Urinary bladder (tissue), 4 donors: ENCODE data around the gene CPAMD8. TPM values are rescaled to one million over a fixed set of nuclear protein-coding genes. Genes with fewer than 3 reads are reported as not detected.

Source experiments
- DNase-seq: peaks from one replicate; pipeline ENCODE4 v3.0.0-alpha.2; 2015; ENCODE audit errors: extremely low spot score
- H3K27ac ChIP-seq: one replicate; pipeline ENCODE4 v1.5.1; 2013; ENCODE audit warnings: low read depth, mild to moderate bottlenecking, moderate library complexity
- H3K36me3 ChIP-seq: one replicate; pipeline ENCODE4 v1.6.1; 2013; ENCODE audit warnings: mild to moderate bottlenecking, moderate library complexity; ENCODE audit not compliant: insufficient read depth
- H3K4me1 ChIP-seq: one replicate; pipeline ENCODE4 v1.6.1; 2013; ENCODE audit warnings: mild to moderate bottlenecking, moderate library complexity; ENCODE audit not compliant: insufficient read depth
- H3K4me3 ChIP-seq: one replicate; pipeline ENCODE4 v1.5.1; 2013; ENCODE audit warnings: low read depth, low read length
- WGBS: extraction: QIAGEN DNeasy Blood & Tissue Kit; methylation state at CpG from one replicate; pipeline ENCODE4 v1.1.7; 2013; 5-methylcytosine and 5-hydroxymethylcytosine counted together
- polyA plus RNA-seq: library from polyadenylated mRNA; stranded (reverse); fragments of 200-250 nt; gene quantifications from one replicate; pipeline ENCODE4 v1.2.3, GENCODE V29; 2013
- small RNA-seq: library from RNA; depleted of rRNA; stranded (forward); fragments of <200 nt; gene quantifications from one replicate; pipeline ENCODE3, GENCODE V24; 2014
- total RNA-seq: library from RNA; depleted of rRNA; stranded (reverse); fragments of >200 nt; gene quantifications from one replicate; pipeline ENCODE4 v1.2.3, GENCODE V29; 2014
- donor health status: healthy with polysubstance abuse.
- donor health status: healthy.

Gene CPAMD8
- total and polyA plus RNA-seq, 2 donors, result 4.5 to 11.3 TPM

GRCh38 chr19:16860118-16860517 lies 166.5 kb downstream of the CPAMD8 start:
- no peak overlapping the region for H3K4me3 ChIP-seq
- H3K36me3 ChIP-seq, result peaks cover 1% of the 10 kb centered on the region
- H3K4me1 ChIP-seq, result no peaks in the 10 kb centered on the region
- WGBS, result 91% methylated on average over 20 of the region's 20 CpGs
- H3K27ac ChIP-seq, result no peak overlapping the region
- DNase-seq, result no peak

DNA sequence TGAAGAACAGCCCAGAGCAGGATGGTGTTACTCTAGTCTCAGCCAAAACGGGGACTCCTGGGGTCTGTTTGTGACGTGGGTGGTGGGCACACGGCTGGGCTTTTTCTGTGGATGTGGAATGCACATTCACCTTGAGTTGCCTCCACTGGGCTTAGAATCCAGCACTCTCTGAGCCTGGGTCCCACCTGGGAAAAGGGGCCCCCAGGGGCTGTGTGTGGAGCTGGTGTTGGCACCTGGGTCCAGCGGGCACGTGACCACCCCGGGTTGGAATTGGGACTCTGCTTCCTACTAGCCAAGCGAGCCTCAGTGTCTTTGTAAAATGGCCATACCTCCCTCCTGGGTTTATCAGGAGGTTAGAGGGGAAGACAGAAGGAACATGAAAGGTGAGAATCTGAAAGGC lies 167.0 kb downstream of the CPAMD8 start:
- no peak for DNase-seq
- H3K27ac ChIP-seq, result no peak overlapping the region
- H3K36me3 ChIP-seq, result peaks cover 1% of the 10 kb centered on the region
- WGBS, result 95% methylated on average over 7 of the region's 7 CpGs
- H3K4me1 ChIP-seq, result no peaks in the 10 kb centered on the region
- no peak overlapping the region for H3K4me3 ChIP-seq

DNA sequence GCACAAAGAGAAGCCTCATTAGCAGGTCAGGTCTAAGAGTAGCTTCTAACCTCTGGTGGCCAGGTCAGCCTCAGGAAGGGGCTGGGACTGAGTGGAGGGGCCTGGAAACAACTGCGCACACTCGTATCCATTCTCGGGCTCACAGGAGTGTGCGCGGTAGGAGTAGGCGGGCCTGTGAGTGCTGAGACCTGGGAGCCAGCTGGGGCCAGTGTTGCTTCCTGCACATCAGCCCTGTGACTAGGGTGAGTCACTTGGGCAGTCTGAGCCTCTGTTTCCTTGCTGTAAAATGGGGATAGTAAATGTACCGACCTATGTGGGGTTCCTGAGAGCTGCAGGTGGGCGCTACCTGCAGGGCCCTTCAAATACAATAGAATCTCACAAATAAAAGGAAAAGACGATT lies 170.5 kb downstream of the CPAMD8 start:
- Histone ChIP-seq H3K4me3 (no peak overlapping the region), H3K27ac (no peak overlapping the region), H3K4me1 (no peaks in the 10 kb centered on the region), H3K36me3 (peaks cover 2% of the 10 kb centered on the region)
- WGBS, result 91% methylated on average over 9 of the region's 9 CpGs
- DNase-seq, result no peak

DNA sequence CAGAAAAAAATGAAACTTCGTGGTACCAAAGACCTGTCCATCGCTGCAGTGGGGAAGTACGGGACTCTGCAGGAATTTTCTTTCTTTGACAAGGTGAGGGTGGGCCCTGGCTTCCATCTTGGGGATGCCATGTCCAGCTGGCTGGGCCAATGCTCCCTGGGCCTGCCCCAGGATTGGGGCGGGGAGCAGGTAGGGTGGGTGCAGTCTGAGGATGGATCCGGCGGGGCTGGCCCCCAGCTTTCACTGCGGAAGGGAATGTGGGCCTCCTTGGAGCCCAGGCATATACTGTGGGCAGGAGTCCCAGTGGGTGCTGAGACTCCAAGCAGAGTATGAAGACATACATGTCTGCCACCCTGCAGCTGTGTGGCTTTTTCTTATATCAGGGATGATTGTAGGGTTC lies 173.5 kb downstream of the CPAMD8 start:
- H3K36me3 ChIP-seq, result peaks cover 2% of the 10 kb centered on the region
- no peak overlapping the region for H3K4me3 ChIP-seq
- no peaks in the 10 kb centered on the region for H3K4me1 ChIP-seq
- no peak overlapping the region for H3K27ac ChIP-seq
- WGBS, result 93% methylated on average over 7 of the region's 7 CpGs
- no peak for DNase-seq

GRCh38 chr19:16851031-16851712 lies 175.4 kb downstream of the CPAMD8 start:
- WGBS, result 93% methylated on average over 33 of the region's 33 CpGs
- no peak for DNase-seq
- no peak overlapping the region for H3K27ac ChIP-seq
- H3K4me1 ChIP-seq, result no peaks in the 10 kb centered on the region
- peaks cover 7% of the 10 kb centered on the region for H3K36me3 ChIP-seq
- H3K4me3 ChIP-seq, result no peak overlapping the region

DNA sequence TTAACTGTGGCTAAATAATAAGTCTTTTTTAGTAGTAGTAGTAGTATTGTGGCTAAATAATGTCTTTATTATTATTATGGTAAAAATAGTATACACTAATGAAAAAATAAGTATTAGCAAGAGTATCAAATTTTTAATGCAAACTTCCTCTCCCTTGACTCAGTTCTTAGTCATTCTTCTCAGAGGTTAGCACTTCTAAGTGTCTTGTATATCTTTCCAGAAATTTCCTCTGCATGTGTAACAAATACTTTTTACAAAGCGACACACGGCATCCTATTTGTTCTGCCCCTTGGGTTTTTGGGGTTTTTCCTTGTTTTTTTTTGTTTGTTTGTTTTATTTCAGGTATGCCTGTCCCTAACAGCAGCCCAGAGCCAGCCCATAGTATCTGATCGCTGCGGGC lies 176.5 kb downstream of the CPAMD8 start:
- Histone ChIP-seq H3K4me1 (no peaks in the 10 kb centered on the region), H3K36me3 (peaks cover 7% of the 10 kb centered on the region)
- 96% methylated on average over 4 of the region's 4 CpGs for WGBS

DNA sequence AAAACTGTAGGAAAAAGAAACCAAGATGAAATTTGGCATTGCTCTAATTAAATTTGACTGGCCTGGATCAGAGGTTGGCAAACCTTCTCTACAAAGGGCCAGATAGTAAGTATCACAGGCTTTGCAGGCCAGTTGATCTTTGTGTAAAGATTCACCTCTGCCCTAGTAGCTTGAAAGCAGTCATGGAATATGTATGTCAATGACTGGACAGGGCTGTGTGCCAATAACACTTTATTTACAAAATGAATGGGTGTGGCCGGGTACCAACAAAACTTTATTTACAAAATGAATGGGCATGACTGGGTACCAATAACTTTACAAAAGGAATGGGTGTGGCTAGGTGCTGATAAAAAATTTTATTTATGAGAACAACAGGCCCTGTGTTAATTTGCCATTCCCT lies 177.4 kb downstream of the CPAMD8 start:
- H3K36me3 ChIP-seq, result peaks cover 7% of the 10 kb centered on the region
- DNase-seq, result no peak
- WGBS, result 91% methylated on average over 1 of the region's 1 CpG

More for the DNA sequence above, 176.5 kb downstream of the CPAMD8 start:
- Histone ChIP-seq H3K27ac (no peak overlapping the region), H3K4me3 (no peak overlapping the region)
- DNase-seq, result no peak

DNA sequence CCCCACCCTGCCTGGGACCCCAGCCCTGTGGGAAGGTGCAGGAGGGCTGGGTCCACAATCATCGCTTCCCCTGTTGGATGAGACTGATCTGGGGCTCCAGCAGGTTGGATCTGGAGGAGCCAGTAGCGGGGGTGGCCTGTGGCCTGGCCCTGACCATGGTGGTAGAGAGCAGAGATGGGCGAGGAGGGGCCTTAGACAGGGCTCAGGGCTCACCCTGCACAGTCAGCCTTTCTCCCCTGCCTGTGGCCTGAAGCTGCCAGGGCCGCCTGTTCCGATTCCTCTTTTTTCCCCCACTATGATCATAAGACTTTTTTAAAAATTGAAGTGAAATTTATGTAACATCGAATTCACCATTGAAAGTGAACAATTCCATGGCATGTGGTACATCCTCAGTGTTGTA lies 179.2 kb downstream of the CPAMD8 start:
- H3K36me3 ChIP-seq, result peaks cover 7% of the 10 kb centered on the region
- DNase-seq, result no peak

More for the DNA sequence above, 177.4 kb downstream of the CPAMD8 start:
- Histone ChIP-seq H3K27ac (no peak overlapping the region), H3K4me3 (no peak overlapping the region), H3K4me1 (no peaks in the 10 kb centered on the region)

DNA sequence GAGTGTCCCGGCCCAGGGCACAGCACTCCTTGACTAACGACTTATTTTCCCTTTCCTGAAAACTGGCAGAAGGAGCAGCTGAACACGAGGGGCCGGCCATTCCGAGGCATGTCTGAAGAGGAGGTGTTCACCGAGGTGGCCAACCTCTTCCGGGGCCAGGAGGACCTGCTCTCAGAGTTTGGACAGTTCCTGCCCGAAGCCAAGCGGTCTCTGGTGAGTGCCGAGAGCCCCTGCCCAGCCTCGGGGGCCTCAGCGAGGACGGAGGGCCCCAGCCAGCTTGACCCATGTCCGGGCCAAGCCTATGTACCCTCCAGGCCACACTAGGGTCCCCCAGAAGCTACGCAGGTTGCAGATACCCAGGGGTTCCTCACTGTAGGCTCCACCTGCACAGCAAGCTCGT lies 179.7 kb downstream of the CPAMD8 start:
- Histone ChIP-seq H3K36me3 (peaks cover 8% of the 10 kb centered on the region), H3K4me3 (no peak overlapping the region), H3K27ac (no peak overlapping the region), H3K4me1 (no peaks in the 10 kb centered on the region)
- DNase-seq, result no peak
- WGBS, result 96% methylated on average over 16 of the region's 16 CpGs

More for the DNA sequence above, 179.2 kb downstream of the CPAMD8 start:
- WGBS, result 95% methylated on average over 6 of the region's 6 CpGs
- Histone ChIP-seq H3K4me1 (no peaks in the 10 kb centered on the region), H3K27ac (no peak overlapping the region), H3K4me3 (no peak overlapping the region)

Small RNA genes lying within 50 kb of the gene (small RNA-seq; reads per million reads assigned to genes)
- gene RN7SL823P (not detected), gene RN7SL835P (not detected)

Other genes with a start within 250 kb of the CPAMD8 start
- gene SIN3B, start 197.4 kb downstream of the CPAMD8 start, total RNA-seq, result 32.9 TPM
- gene SIN3B, start 197.4 kb downstream of the CPAMD8 start, polyA plus RNA-seq, result 33.3 TPM
- 0.63 TPM for gene F2RL3, start 137.8 kb downstream of the CPAMD8 start, total RNA-seq
- 5.4 TPM for gene F2RL3, start 137.8 kb downstream of the CPAMD8 start, polyA plus RNA-seq
- gene HAUS8, start 48.6 kb upstream of the CPAMD8 start, total RNA-seq, result 2.3 TPM
- gene HAUS8, start 48.6 kb upstream of the CPAMD8 start, polyA plus RNA-seq, result 6.0 TPM
- 24.0 TPM for gene MYO9B, start 49.0 kb upstream of the CPAMD8 start, total RNA-seq
- 55.2 TPM for gene MYO9B, start 49.0 kb upstream of the CPAMD8 start, polyA plus RNA-seq
- 10.9 TPM for gene USE1, start 188.5 kb upstream of the CPAMD8 start, total RNA-seq
- 39.8 TPM for gene USE1, start 188.5 kb upstream of the CPAMD8 start, polyA plus RNA-seq
- 5.8 TPM for gene OCEL1, start 199.4 kb upstream of the CPAMD8 start, total RNA-seq
- gene OCEL1, start 199.4 kb upstream of the CPAMD8 start, polyA plus RNA-seq, result 28.4 TPM
- 19.9 TPM for gene NR2F6, start 219.1 kb upstream of the CPAMD8 start, total RNA-seq
- 36.8 TPM for gene NR2F6, start 219.1 kb upstream of the CPAMD8 start, polyA plus RNA-seq
- gene USHBP1, start 237.9 kb upstream of the CPAMD8 start, total RNA-seq, result 6.0 TPM
- gene USHBP1, start 237.9 kb upstream of the CPAMD8 start, polyA plus RNA-seq, result 6.6 TPM
- 46.2 TPM for gene BABAM1, start 240.6 kb upstream of the CPAMD8 start, total RNA-seq
- 78.2 TPM for gene BABAM1, start 240.6 kb upstream of the CPAMD8 start, polyA plus RNA-seq